GM23338 (cell line): ENCODE data around the gene ARHGEF9. TPM values are rescaled to one million over a fixed set of nuclear protein-coding genes. Genes with fewer than 3 reads are reported as not detected.
"Not testable (repeated sequence)": the region's sequence is repeated elsewhere in the genome, so short reads cannot be mapped to it uniquely, and the experiment has no call there.

Source experiments
- ATAC-seq: fragments of 200-7000 bp; cut with Tn5 transposase; 3 replicates; pipeline ENCODE4 v1.9.1; 2020
- DNase-seq: peaks from one replicate; pipeline ENCODE4 v3.0.0-alpha.2; 2015; ENCODE audit warnings: low spot score
- H2AFZ ChIP-seq: fragments of 200-600 bp; sonication (generic); 2 replicates; pipeline ENCODE4 v1.8.0; 2016; ENCODE audit warnings: antibody characterized with exemption, mild to moderate bottlenecking, moderate library complexity
- H3F3A ChIP-seq: fragments of 200-600 bp; sonication (generic); replicated peaks from 2 replicates; pipeline ENCODE4 v1.8.0; 2017; ENCODE audit warnings: antibody characterized with exemption, mixed run types, low read depth
- H3K27ac ChIP-seq: fragments of 200-600 bp; sonication (generic); 2 replicates; pipeline ENCODE4 v1.6.1; 2016; ENCODE audit warnings: low read depth
- H3K27me3 ChIP-seq: fragments of 200-600 bp; sonication (generic); 2 replicates; pipeline ENCODE4 v1.8.0; 2016; ENCODE audit warnings: mild to moderate bottlenecking, mixed run types, moderate library complexity; ENCODE audit not compliant: insufficient read depth
- H3K36me3 ChIP-seq: fragments of 200-600 bp; sonication (generic); 2 replicates; pipeline ENCODE4 v1.8.0; 2016; ENCODE audit warnings: mild to moderate bottlenecking; ENCODE audit not compliant: insufficient read depth
- H3K4me1 ChIP-seq: fragments of 200-600 bp; sonication (generic); 2 replicates; pipeline ENCODE4 v1.8.0; 2016; ENCODE audit warnings: mild to moderate bottlenecking, moderate library complexity; ENCODE audit not compliant: insufficient read depth
- H3K4me2 ChIP-seq: fragments of 200-600 bp; sonication (generic); 2 replicates; pipeline ENCODE4 v1.7.1; 2017; ENCODE audit warnings: mixed run types
- H3K4me3 ChIP-seq: fragments of 200-600 bp; sonication (generic); 2 replicates; pipeline ENCODE4 v1.6.1; 2016; ENCODE audit warnings: mixed run types
- H3K79me2 ChIP-seq: fragments of 200-600 bp; sonication (generic); replicated peaks from 2 replicates; pipeline ENCODE4 v1.8.0; 2017; ENCODE audit warnings: mild to moderate bottlenecking; ENCODE audit not compliant: insufficient read depth
- H3K9me2 ChIP-seq: fragments of 200-600 bp; sonication (generic); 2 replicates; pipeline ENCODE4 v1.8.0; 2017; ENCODE audit not compliant: insufficient read depth
- H4K20me1 ChIP-seq: fragments of 200-600 bp; sonication (generic); replicated peaks from 2 replicates; pipeline ENCODE4 v1.8.0; 2017; ENCODE audit warnings: mild to moderate bottlenecking; ENCODE audit not compliant: insufficient read depth
- H3K27ac Mint-ChIP-seq: 2 replicates; pipeline ENCODE4 v1.8.0; 2020; ENCODE audit warnings: inconsistent platforms, mild to moderate bottlenecking, moderate library complexity, mixed read lengths
- H3K27me3 Mint-ChIP-seq: 3 replicates; pipeline ENCODE4 v1.8.0; 2022; ENCODE audit warnings: low read depth, mild to moderate bottlenecking, moderate library complexity, mixed read lengths, inconsistent platforms; ENCODE audit not compliant: insufficient read depth, poor library complexity
- H3K36me3 Mint-ChIP-seq: 3 replicates; pipeline ENCODE4 v1.8.0; 2021; ENCODE audit warnings: low read depth, mild to moderate bottlenecking, inconsistent platforms, moderate library complexity, mixed read lengths
- H3K4me1 Mint-ChIP-seq: 3 replicates; pipeline ENCODE4 v1.8.0; 2020; ENCODE audit warnings: mild to moderate bottlenecking, inconsistent platforms, mixed read lengths
- H3K4me3 Mint-ChIP-seq: 3 replicates; pipeline ENCODE4 v1.8.0; 2021; ENCODE audit warnings: moderate library complexity, mild to moderate bottlenecking, inconsistent platforms, mixed read lengths
- H3K9me3 Mint-ChIP-seq: 3 replicates; pipeline ENCODE4 v1.8.0; 2020; ENCODE audit warnings: moderate library complexity, mild to moderate bottlenecking, inconsistent platforms, mixed read lengths
- CREB1 ChIP-seq: fragments of 250-450 bp; sonication (Bioruptor Pico); IDR thresholded peaks from 2 replicates; pipeline ENCODE4 v1.5.0; 2020; ENCODE audit warnings: low read depth, mild to moderate bottlenecking, moderate library complexity
- ETS1 ChIP-seq: IDR thresholded peaks from 2 replicates; pipeline ENCODE4 v1.6.1; 2016; ENCODE audit warnings: antibody characterized with exemption
- EZH2phosphoT487 ChIP-seq: fragments of 200-600 bp; sonication (generic); IDR thresholded peaks from one replicate; pipeline ENCODE4 v1.8.1; 2018; ENCODE audit warnings: antibody characterized with exemption; ENCODE audit not compliant: unreplicated experiment
- JUNB ChIP-seq: IDR thresholded peaks from one replicate; pipeline ENCODE4 v1.6.1; 2016; ENCODE audit warnings: antibody characterized with exemption; ENCODE audit not compliant: unreplicated experiment
- NANOG ChIP-seq: IDR thresholded peaks from 2 replicates; pipeline ENCODE4 v1.6.1; 2016; ENCODE audit warnings: antibody characterized with exemption, borderline replicate concordance
- POLR2AphosphoS5 ChIP-seq: IDR thresholded peaks from 2 replicates; pipeline ENCODE4 v1.6.1; 2016; ENCODE audit warnings: antibody characterized with exemption, low read depth
- ZNF114 ChIP-seq: fragments of 250-450 bp; sonication (Bioruptor Pico); IDR thresholded peaks from 2 replicates; pipeline ENCODE4 v1.5.0; 2020; ENCODE audit warnings: mild to moderate bottlenecking, moderate library complexity
- ZNF331 ChIP-seq: fragments of 250-450 bp; sonication (Bioruptor Pico); IDR thresholded peaks from 2 replicates; pipeline ENCODE4 v1.5.0; 2020; ENCODE audit warnings: low read depth, mild to moderate bottlenecking, moderate library complexity
- ZNF462 ChIP-seq: fragments of 250-450 bp; sonication (Bioruptor Pico); IDR thresholded peaks from 2 replicates; pipeline ENCODE4 v1.5.0; 2020; ENCODE audit warnings: mild to moderate bottlenecking, moderate library complexity
- long read RNA-seq: library from polyadenylated mRNA; unstranded; transcript quantifications from one replicate; pipeline ENCODE4 v2.0.0, GENCODE V29; 2020; ENCODE audit not compliant: unreplicated experiment
- polyA plus RNA-seq: library from polyadenylated mRNA; unstranded; fragments of >200 nt; fragmentation: Nextera tagmentation; extraction: Ambion mirVana; gene quantifications from 2 replicates; pipeline ENCODE4 v1.2.1, GENCODE V29; 2016
- total RNA-seq: library from RNA; depleted of rRNA; stranded (reverse); fragments of >200 nt; shearing (Covaris generic); gene quantifications from 2 replicates; pipeline ENCODE4 v1.2.3, GENCODE V29; 2014; rRNA removed

The ARHGEF9 gene
- 23.1 and 28.2 TPM in 2 replicates for total RNA-seq
- polyA plus RNA-seq: 34.2 and 35.9 TPM in 2 replicates
- long read RNA-seq, partial matches to known transcripts: 2 of 18 reads
- long read RNA-seq, other reads (novel, unspliced or antisense): 15 of 18 reads

- peak within 1 kb of the TSS; percentile 47 for H2AFZ ChIP-seq
- no peaks in the 10 kb centered on the region for H3F3A ChIP-seq
- H4K20me1 ChIP-seq: no peaks in the 10 kb centered on the region
- H3K27me3 ChIP-seq: no peaks in the 10 kb centered on the region
- Mint-ChIP-seq H3K4me3 (peak within 1 kb of the TSS; percentile 75), H3K27me3 (peaks cover 4% of the 10 kb centered on the region), H3K36me3 (peaks cover 20% of the 10 kb centered on the region), H3K27ac (peak within 1 kb of the TSS; percentile 89), H3K9me3 (peaks cover 9% of the 10 kb centered on the region), H3K4me1 (peaks cover 19% of the 10 kb centered on the region)
- H3K79me2 ChIP-seq: peaks cover 42% of the 10 kb centered on the region
- no peaks in the 10 kb centered on the region for H3K9me2 ChIP-seq
- peak within 1 kb of the TSS; percentile 77 for H3K4me2 ChIP-seq
- peak within 1 kb of the TSS; percentile 84 for H3K27ac ChIP-seq
- H3K4me3 ChIP-seq: peak within 1 kb of the TSS; percentile 70
- DNase-seq: peak; percentile 76
- ATAC-seq: peak; percentile 91
- peaks cover 12% of the 10 kb centered on the region for H3K4me1 ChIP-seq
- TF ChIP-seq ZNF114 (CRISPR knock-in tag): no peak
- no peak for TF ChIP-seq ETS1
- no peak for TF ChIP-seq POLR2AphosphoS5
- no peak for TF ChIP-seq CREB1 (CRISPR knock-in tag)
- no peaks in the 10 kb centered on the region for H3K36me3 ChIP-seq
Measured at GRCh38 chrX:63784902-63785707, at the start of gene ARHGEF9. Gene ARHGEF9 (minus strand): TSS chrX:63785214. CDS start chrX:63785145, 69 bp downstream.

GRCh38 chrX:63825446-63825845, 40.4 kb upstream of the ARHGEF9 start:
- not testable (repeated sequence) for H3K27ac Mint-ChIP-seq, H3K9me2 ChIP-seq, H3K27ac ChIP-seq, H4K20me1 ChIP-seq, DNase-seq, H3K36me3 Mint-ChIP-seq, H3K4me1 Mint-ChIP-seq, H3K4me3 ChIP-seq, H3K4me2 ChIP-seq, H2AFZ ChIP-seq, ATAC-seq, H3K36me3 ChIP-seq, H3F3A ChIP-seq, H3K27me3 Mint-ChIP-seq, H3K4me1 ChIP-seq, H3K4me3 Mint-ChIP-seq, H3K27me3 ChIP-seq, H3K79me2 ChIP-seq
- H3K9me3 Mint-ChIP-seq: peaks cover 37% of the 10 kb centered on the region

GRCh38 chrX:63818156-63818555, 33.1 kb upstream of the ARHGEF9 start:
- H3K9me3 Mint-ChIP-seq: peaks cover 7% of the 10 kb centered on the region
- no peaks in the 10 kb centered on the region for H3K27me3 Mint-ChIP-seq
- no peak overlapping the region for H3K4me2 ChIP-seq
- no peaks in the 10 kb centered on the region for H3K36me3 Mint-ChIP-seq
- H3K27ac ChIP-seq: no peak overlapping the region
- H4K20me1 ChIP-seq: no peaks in the 10 kb centered on the region
- H2AFZ ChIP-seq: no peak overlapping the region
- no peaks in the 10 kb centered on the region for H3F3A ChIP-seq
- ATAC-seq (no peak), DNase-seq (no peak)
- no peaks in the 10 kb centered on the region for H3K36me3 ChIP-seq
- H3K9me2 ChIP-seq: no peaks in the 10 kb centered on the region
- H3K4me1 ChIP-seq: no peaks in the 10 kb centered on the region
- H3K4me3 Mint-ChIP-seq: no peak overlapping the region
- H3K4me1 Mint-ChIP-seq: no peaks in the 10 kb centered on the region
- H3K4me3 ChIP-seq: no peak overlapping the region
- no peaks in the 10 kb centered on the region for H3K79me2 ChIP-seq
- H3K27ac Mint-ChIP-seq: no peak overlapping the region
- no peaks in the 10 kb centered on the region for H3K27me3 ChIP-seq
- no peak for TF ChIP-seq ZNF331 (CRISPR knock-in tag)
- no peak for TF ChIP-seq ZNF462 (CRISPR knock-in tag)
- no peak for TF ChIP-seq JUNB
- TF ChIP-seq EZH2phosphoT487: no peak
- TF ChIP-seq NANOG: no peak
